ENCODE measurements around the gene IGSF3. TPM values are rescaled to one million over a fixed set of nuclear protein-coding genes. Genes with fewer than 3 reads are reported as not detected.

Gene IGSF3
- total and polyA plus RNA-seq, 2 of the 8 experiments (the other 6 are each of a cell fraction or from before 2014, with no cell fraction given) = 30.0 to 32.2 TPM

GRCh38 chr1:116710420-116711262 is 43.1 kb upstream of the IGSF3 start:
- Histone ChIP-seq H3K36me3 (ENCODE audit: control insufficient read depth in 2 of 4, insufficient read depth in 4 of 4, low read length in 3 of 4) (no peaks in the 10 kb centered on the region), H2BK20ac (ENCODE audit: low read length) (peak overlapping the region; percentile 86; the same call in 1 of the 2 replicates), H2BK12ac (ENCODE audit: low read depth, low read length) (peak overlapping the region; percentile 71; the same call in 1 of the 2 replicates), H4K5ac (ENCODE audit: insufficient read length, low read depth, low read length) (no peak overlapping the region), H2BK15ac (ENCODE audit: low read length) (peak overlapping the region; percentile 85; the same call in 1 of the 2 replicates), H3K4ac (replicated peaks; ENCODE audit: insufficient read length, low read depth, low read length) (no peak overlapping the region), H4K8ac (ENCODE audit: extremely low read depth, insufficient read depth, low read length) (no peak overlapping the region; the same call in 1 of the 2 replicates), H3K4me3 (ENCODE audit: extremely low read depth in 1 of 4, insufficient read depth in 2 of 4, low read depth in 3 of 4, low read length in 4 of 4) (no peak overlapping the region), H2AK5ac (ENCODE audit: low read depth, low read length) (peak overlapping the region; percentile 91; the same call in 1 of the 2 replicates), H3K27ac (ENCODE audit: low read depth, low read length) (no peak overlapping the region), H3K27me3 (replicated peaks in 1 of 4; ENCODE audit: control insufficient read depth in 3 of 4, extremely low read depth in 1 of 4, insufficient read depth in 3 of 4, low read length in 3 of 4) (no peaks in the 10 kb centered on the region), H3K23ac (ENCODE audit: insufficient read length) (no peak overlapping the region), H3K79me2 (ENCODE audit: control insufficient read depth in 1 of 2, insufficient read depth in 2 of 2, low read length in 2 of 2) (no peaks in the 10 kb centered on the region), H2BK120ac (replicated peaks; ENCODE audit: low read depth, low read length) (peak overlapping the region; percentile 24), H2AFZ (ENCODE audit: low read length) (peak overlapping the region; percentile 17; the same call in 1 of the 2 replicates), H3K9ac (replicated peaks in 1 of 4; ENCODE audit: extremely low read depth in 1 of 4, low read depth in 3 of 4, low read length in 3 of 4) (no peak overlapping the region), H4K20me1 (replicated peaks in 1 of 2; ENCODE audit: control insufficient read depth in 1 of 2, insufficient read depth in 2 of 2, low read length in 2 of 2) (no peaks in the 10 kb centered on the region), H3K79me1 (ENCODE audit: low read depth, low read length) (no peaks in the 10 kb centered on the region), H3K9me3 (ENCODE audit: insufficient read depth in 2 of 2, low read depth in 1 of 2, low read length in 1 of 2) (peaks cover 0 to 9% of the 10 kb centered on the region in 2 experiments; a peak in 1 of 4 replicates), H3K14ac (ENCODE audit: insufficient read length) (no peak overlapping the region), H2BK5ac (ENCODE audit: low read depth, low read length) (peak overlapping the region; percentile 72; the same call in 1 of the 2 replicates), H3K23me2 (ENCODE audit: low read depth, low read length) (no peaks in the 10 kb centered on the region), H4K91ac (replicated peaks; ENCODE audit: insufficient read length, low read length) (peak overlapping the region; percentile 7), H3K56ac (replicated peaks; ENCODE audit: insufficient read length, low read depth, low read length) (no peak overlapping the region), H3K4me1 (replicated peaks in 1 of 4; ENCODE audit: control insufficient read depth in 3 of 4, insufficient read depth in 4 of 4, low read length in 3 of 4) (peaks cover 6 to 22% (median 9%) of the 10 kb centered on the region in 4 experiments), H3K18ac (ENCODE audit: extremely low read depth, low read length) (no peak overlapping the region), H3K4me2 (ENCODE audit: insufficient read depth in 1 of 2, low read depth in 2 of 2, low read length in 2 of 2) (no peak overlapping the region)
- FAIRE-seq (no peak), DNase-seq (ENCODE audit: low read depth in 1 of 2, low spot score in 2 of 2) (no peak)
- WGBS, 2 experiments (ENCODE audit: extremely low coverage in 1 of 2, insufficient coverage in 1 of 2, insufficient read length in 1 of 2, insufficient replicate concordance in 2 of 2, low coverage in 1 of 2, low lambda C conversion rate in 2 of 2, missing lambda C conversion rate in 1 of 2) = 88% methylated on average over 2 of the region's 2 CpGs; no CpG with 5 or more reads in 1 of the 2 experiments
- ChIA-PET POLR2A (ENCODE audit: partially characterized antibody) (no interaction called here), CTCF (ENCODE audit: partially characterized antibody) (interaction anchor here (0.6 to 3.0 kb wide), 4 partner anchors 15 to 634 kb away, joined by 3 to 17 read pairs (median 4); no protein-coding TSS in a partner anchor)
- TF ChIP-seq YY1 (IDR thresholded peaks at IDR 0.05; ENCODE audit: low read depth, low read length) = no peak
- TF ChIP-seq EZH2 (IDR thresholded peaks at IDR 0.05; ENCODE audit: low read depth, low read length, severe bottlenecking) = no peak
- no peak for TF ChIP-seq NANOG (IDR thresholded peaks at IDR 0.05; ENCODE audit: insufficient read depth, low read depth, low read length, poor library complexity, severe bottlenecking)
- no peak for TF ChIP-seq CTBP2 (IDR thresholded peaks at IDR 0.05; ENCODE audit: borderline replicate concordance, insufficient read depth, insufficient read length, low read length)

All from H1 (cell line).